ENCODE measurements around the gene NIN.

The NIN gene

DNA sequence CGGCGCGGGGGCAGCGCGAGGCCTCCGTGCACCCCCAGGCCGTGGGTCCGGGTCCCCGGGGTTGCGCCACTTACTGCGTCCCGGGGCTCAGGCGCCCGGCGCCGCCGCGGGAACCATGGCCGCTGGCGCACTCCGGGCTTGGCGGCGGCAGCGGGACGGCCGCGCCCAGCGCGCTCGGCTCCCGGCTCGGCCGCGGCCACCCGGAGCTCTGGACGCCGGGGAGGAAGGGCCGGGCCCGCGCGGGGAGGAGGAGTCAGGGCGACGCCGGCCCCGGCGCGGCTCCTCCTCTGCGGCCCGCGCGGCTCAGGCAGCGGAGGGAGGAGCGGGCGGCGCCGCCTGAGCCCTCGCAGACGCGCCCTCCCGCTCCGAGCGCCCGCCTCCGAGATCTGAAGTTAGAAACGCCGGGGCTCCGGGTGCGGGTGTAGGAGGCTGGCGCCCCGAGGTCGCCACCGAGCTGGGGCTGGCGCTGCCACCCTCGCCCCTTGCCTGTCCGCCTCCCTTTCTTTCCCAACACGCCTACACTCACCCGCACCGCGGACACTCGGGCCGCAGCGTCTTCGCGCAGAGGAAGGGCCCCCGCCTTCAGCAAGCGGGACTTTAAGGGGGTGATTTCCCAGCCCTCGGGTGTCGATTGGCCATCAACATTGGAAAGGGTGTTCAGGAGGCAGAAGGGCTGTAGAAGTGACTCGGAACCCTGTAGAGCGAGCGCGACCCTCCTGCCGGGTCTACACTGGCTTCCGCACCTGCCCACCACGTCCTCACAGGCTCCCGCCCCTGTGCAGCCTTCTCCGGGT lies at the start of gene NIN:
TSS of gene NIN (minus strand) at position 231 of the 794 bp plus-strand sequence. CDS start 9,106 bp downstream, outside the sequence.
- TF ChIP-seq, protein P1, sequence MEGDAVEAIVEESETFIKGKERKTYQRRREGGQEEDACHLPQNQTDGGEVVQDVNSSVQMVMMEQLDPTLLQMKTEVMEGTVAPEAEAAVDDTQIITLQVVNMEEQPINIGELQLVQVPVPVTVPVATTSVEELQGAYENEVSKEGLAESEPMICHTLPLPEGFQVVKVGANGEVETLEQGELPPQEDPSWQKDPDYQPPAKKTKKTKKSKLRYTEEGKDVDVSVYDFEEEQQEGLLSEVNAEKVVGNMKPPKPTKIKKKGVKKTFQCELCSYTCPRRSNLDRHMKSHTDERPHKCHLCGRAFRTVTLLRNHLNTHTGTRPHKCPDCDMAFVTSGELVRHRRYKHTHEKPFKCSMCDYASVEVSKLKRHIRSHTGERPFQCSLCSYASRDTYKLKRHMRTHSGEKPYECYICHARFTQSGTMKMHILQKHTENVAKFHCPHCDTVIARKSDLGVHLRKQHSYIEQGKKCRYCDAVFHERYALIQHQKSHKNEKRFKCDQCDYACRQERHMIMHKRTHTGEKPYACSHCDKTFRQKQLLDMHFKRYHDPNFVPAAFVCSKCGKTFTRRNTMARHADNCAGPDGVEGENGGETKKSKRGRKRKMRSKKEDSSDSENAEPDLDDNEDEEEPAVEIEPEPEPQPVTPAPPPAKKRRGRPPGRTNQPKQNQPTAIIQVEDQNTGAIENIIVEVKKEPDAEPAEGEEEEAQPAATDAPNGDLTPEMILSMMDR (IDR thresholded peaks at IDR 0.05; ENCODE audit: low read depth, low read length, missing control alignments) = no peak
- in situ Hi-C loops (cut with HindIII; ENCODE audit: low pct_ligation_motif_present, low sequenced_read_pairs) = no loop called here
- H3K4me3 ChIP-seq (ENCODE audit: low read depth, low read length) = peak within 1 kb of the TSS; percentile 80
- no peaks in the 10 kb centered on the region for H3K27me3 ChIP-seq (replicated peaks)
- H3K36me3 ChIP-seq (replicated peaks) = no peaks in the 10 kb centered on the region
- H3K27ac ChIP-seq = peak within 1 kb of the TSS; percentile 68
- DNase-seq = peak; percentile 32

DNA sequence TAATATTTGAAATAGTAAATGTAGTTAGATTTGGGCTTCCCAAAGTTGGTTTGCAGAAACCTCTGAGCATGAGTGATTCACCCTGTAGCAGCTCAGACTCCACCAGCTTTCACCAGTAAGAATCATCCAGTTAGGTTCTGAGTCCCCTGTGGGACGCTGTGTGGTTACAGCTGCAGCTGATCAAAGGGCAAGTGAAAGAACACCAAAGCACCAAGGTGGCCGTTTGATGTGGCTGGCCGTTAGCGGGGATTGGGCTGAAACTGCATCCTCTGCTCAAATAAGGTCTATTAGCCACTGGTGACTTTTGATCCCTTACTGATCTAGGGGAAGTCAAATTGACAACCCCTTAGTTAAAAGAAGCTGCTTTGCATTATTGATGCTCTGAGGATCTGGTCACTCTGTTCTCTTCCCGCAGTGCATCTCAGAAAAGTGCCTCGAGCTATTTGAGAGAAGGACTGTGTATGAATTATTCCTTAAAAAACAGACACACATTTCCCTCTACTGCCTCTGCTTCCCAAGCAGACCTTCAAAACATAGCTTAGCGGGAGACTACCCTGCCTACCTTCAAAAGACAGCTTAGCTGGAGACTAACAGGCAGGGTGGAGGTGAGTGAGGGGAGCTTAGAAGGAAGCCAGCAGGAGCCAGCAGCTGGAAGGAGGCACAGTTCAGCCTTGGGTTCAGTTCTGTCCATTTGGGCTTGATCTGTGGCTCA lies 44.6 kb upstream of the NIN start:
- in situ Hi-C loops (cut with HindIII; ENCODE audit: low pct_ligation_motif_present, low sequenced_read_pairs) = no loop called here
- Histone ChIP-seq H3K27me3 (replicated peaks) (peaks cover 21% of the 10 kb centered on the region), H3K4me3 (ENCODE audit: low read depth, low read length) (no peak overlapping the region), H3K27ac (no peak overlapping the region), H3K36me3 (replicated peaks) (no peaks in the 10 kb centered on the region)
- peak; percentile 22 for DNase-seq
- TF ChIP-seq, protein P1 (IDR thresholded peaks at IDR 0.05; ENCODE audit: low read depth, low read length, missing control alignments) = no peak

- in situ Hi-C loops (cut with HindIII; ENCODE audit: low pct_ligation_motif_present, low sequenced_read_pairs) = no loop called here
- no peak overlapping the region for H3K27ac ChIP-seq
- no peak overlapping the region for H3K4me3 ChIP-seq (ENCODE audit: low read depth, low read length)
- no peak for DNase-seq
- peaks cover 21% of the 10 kb centered on the region for H3K27me3 ChIP-seq (replicated peaks)
- H3K36me3 ChIP-seq (replicated peaks) = no peaks in the 10 kb centered on the region
- TF ChIP-seq, protein P1 (IDR thresholded peaks at IDR 0.05; ENCODE audit: low read depth, low read length, missing control alignments) = no peak
Observed at GRCh38 chr14:50874757-50875156, 43.8 kb upstream of the NIN start.

GRCh38 chr14:50871914-50872732 lies 41.2 kb upstream of the NIN start, which contains the start of gene ABHD12B:
Gene ABHD12B (plus strand): TSS chr14:50872053. CDS start chr14:50872175, 122 bp downstream.
- peaks cover 21% of the 10 kb centered on the region for H3K27me3 ChIP-seq (replicated peaks)
- TF ChIP-seq, protein P1 (IDR thresholded peaks at IDR 0.05; ENCODE audit: low read depth, low read length, missing control alignments) = no peak
- peak within 1 kb of the TSS; percentile 27 for H3K4me3 ChIP-seq (ENCODE audit: low read depth, low read length)
- no peak within 1 kb of the TSS for H3K27ac ChIP-seq
- in situ Hi-C loops (cut with HindIII; ENCODE audit: low pct_ligation_motif_present, low sequenced_read_pairs) = no loop called here
- H3K36me3 ChIP-seq (replicated peaks) = no peaks in the 10 kb centered on the region
- no peak for DNase-seq

DNA sequence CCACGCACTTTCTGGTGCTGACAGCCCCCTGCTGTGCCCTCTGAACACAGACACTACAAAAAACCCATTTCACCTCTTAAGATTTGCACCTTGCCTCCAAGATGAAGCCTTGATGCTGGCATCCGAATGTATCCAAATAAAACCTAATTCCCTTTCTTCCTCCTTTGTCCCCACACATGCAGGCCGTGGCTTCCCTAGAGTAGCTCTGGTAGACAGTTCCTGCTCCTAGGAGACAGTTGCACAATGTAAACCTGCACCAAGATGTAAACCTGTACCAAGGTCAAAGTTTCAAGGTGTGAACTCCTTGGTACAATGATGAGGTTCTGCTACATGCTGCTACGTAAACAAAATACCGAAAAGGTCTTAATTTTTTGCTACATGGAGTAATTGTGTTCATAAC lies 40.3 kb upstream of the NIN start:
- Histone ChIP-seq H3K27ac (no peak overlapping the region), H3K36me3 (replicated peaks) (no peaks in the 10 kb centered on the region), H3K27me3 (replicated peaks) (peaks cover 20% of the 10 kb centered on the region), H3K4me3 (ENCODE audit: low read depth, low read length) (no peak overlapping the region)
- DNase-seq = no peak
- TF ChIP-seq, protein P1 (IDR thresholded peaks at IDR 0.05; ENCODE audit: low read depth, low read length, missing control alignments) = no peak
- in situ Hi-C loops (cut with HindIII; ENCODE audit: low pct_ligation_motif_present, low sequenced_read_pairs) = no loop called here
